HL-60 (cell line): ENCODE measurements around the gene ANTXR1.

Source experiments
- GABPA ChIP-seq: IDR thresholded peaks from 2 replicates; pipeline ENCODE4 v1.6.1; 2012; ENCODE audit warnings: low read depth
- POLR2AphosphoS5 ChIP-seq: IDR thresholded peaks from 2 replicates; pipeline ENCODE4 v1.6.1; 2012; ENCODE audit warnings: low read depth
- TF ChIP-seq, protein P1 (sequence below): IDR thresholded peaks from 2 replicates; pipeline ENCODE4 v1.6.1; 2012; ENCODE audit warnings: low read depth; ENCODE audit not compliant: insufficient replicate concordance
- TF ChIP-seq, protein P2 (sequence below): IDR thresholded peaks from one replicate; pipeline ENCODE4 v1.5.1; 2011; ENCODE audit warnings: low read length, control low read depth, inconsistent platforms; ENCODE audit not compliant: insufficient read depth

GRCh38 chr2:69223759-69224511, 211.0 kb downstream of the ANTXR1 start:
- TF ChIP-seq, protein P1, sequence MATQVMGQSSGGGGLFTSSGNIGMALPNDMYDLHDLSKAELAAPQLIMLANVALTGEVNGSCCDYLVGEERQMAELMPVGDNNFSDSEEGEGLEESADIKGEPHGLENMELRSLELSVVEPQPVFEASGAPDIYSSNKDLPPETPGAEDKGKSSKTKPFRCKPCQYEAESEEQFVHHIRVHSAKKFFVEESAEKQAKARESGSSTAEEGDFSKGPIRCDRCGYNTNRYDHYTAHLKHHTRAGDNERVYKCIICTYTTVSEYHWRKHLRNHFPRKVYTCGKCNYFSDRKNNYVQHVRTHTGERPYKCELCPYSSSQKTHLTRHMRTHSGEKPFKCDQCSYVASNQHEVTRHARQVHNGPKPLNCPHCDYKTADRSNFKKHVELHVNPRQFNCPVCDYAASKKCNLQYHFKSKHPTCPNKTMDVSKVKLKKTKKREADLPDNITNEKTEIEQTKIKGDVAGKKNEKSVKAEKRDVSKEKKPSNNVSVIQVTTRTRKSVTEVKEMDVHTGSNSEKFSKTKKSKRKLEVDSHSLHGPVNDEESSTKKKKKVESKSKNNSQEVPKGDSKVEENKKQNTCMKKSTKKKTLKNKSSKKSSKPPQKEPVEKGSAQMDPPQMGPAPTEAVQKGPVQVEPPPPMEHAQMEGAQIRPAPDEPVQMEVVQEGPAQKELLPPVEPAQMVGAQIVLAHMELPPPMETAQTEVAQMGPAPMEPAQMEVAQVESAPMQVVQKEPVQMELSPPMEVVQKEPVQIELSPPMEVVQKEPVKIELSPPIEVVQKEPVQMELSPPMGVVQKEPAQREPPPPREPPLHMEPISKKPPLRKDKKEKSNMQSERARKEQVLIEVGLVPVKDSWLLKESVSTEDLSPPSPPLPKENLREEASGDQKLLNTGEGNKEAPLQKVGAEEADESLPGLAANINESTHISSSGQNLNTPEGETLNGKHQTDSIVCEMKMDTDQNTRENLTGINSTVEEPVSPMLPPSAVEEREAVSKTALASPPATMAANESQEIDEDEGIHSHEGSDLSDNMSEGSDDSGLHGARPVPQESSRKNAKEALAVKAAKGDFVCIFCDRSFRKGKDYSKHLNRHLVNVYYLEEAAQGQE = no peak
- TF ChIP-seq, protein P2, sequence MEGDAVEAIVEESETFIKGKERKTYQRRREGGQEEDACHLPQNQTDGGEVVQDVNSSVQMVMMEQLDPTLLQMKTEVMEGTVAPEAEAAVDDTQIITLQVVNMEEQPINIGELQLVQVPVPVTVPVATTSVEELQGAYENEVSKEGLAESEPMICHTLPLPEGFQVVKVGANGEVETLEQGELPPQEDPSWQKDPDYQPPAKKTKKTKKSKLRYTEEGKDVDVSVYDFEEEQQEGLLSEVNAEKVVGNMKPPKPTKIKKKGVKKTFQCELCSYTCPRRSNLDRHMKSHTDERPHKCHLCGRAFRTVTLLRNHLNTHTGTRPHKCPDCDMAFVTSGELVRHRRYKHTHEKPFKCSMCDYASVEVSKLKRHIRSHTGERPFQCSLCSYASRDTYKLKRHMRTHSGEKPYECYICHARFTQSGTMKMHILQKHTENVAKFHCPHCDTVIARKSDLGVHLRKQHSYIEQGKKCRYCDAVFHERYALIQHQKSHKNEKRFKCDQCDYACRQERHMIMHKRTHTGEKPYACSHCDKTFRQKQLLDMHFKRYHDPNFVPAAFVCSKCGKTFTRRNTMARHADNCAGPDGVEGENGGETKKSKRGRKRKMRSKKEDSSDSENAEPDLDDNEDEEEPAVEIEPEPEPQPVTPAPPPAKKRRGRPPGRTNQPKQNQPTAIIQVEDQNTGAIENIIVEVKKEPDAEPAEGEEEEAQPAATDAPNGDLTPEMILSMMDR = no peak
- TF ChIP-seq POLR2AphosphoS5 = no peak
- no peak for TF ChIP-seq GABPA
